NCI-H526 treated with DMSO at 0.1 percent for 48 hours (cell line): Measurements from ENCODE around the gene GPN3.
"Not testable (repeated sequence)": the region's sequence is repeated elsewhere in the genome, so short reads cannot be mapped to it uniquely, and the experiment has no call there.

ENCODE experiments used
- DNase-seq: peaks from one replicate; lab custom pipeline; 2025; lab: John Stamatoyannopoulos, UW

The GPN3 gene

DNA sequence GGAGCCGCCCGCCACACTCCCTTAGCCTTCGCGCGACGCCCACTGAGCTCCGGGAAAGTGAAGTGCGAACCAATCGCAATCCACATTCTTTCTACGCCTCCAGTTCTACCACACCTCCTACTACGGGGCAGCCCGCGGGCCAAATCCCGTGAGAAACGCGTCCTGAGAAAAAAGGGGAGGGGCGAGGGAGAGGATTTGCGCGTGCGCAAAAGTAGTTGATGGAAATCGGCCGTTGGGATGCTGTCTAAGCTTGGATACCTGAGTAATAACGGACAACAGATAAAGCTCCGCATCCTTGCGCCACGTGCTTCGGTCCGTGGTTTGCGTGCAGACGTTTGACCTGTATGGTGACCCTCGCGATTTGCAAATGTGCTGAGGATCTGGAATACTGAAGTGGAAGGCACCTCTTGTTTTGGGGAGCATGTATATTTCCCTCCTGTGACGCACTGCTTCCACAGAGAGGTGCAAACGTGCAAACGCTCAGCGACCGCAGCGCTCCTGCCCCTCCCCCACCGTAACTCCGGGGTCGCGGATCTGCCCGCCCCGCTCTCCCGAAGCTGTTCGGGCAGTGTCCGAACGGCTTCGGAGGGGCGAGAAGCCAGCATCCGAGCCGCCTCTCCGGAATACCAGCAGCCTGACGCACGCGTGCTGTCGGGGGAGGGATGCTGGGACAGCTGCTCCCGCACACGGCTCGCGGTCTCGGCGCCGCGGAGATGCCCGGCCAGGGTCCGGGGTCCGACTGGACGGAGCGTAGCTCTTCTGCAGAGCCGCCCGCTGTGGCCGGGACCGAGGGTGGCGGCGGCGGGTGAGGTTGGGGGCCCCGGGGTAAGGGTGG lies at the start of gene GPN3, which contains the start of gene FAM216A:
Gene GPN3, minus strand, starts transcription at position 44 of the 835 bp plus-strand sequence. CDS start 54 bp downstream, outside the sequence.
Gene FAM216A, plus strand, starts transcription at position 632 of the 835 bp plus-strand sequence. Its CDS starts 31 bp downstream, at position 663.
- peak; percentile 99 for DNase-seq

DNA sequence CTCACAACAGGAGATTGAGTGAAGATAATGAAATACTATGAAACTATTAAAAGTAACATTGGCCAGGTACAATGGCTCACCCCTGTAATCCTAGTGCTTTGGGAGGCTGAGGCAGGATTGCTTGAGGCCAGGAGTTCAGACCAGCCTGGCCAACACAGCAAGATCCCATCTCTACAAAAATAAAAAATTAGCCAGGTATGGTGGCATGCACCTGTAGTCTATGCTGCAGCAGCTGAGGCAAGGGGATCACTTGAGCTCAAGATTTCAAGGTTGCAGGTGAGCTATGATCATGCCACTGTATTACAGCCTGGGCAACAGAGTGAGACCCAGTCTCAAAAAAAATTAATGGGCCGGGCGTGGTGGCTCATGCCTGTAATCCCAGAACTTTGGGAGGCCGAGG lies 48.9 kb upstream of the GPN3 start:
- DNase-seq, result no peak

DNA sequence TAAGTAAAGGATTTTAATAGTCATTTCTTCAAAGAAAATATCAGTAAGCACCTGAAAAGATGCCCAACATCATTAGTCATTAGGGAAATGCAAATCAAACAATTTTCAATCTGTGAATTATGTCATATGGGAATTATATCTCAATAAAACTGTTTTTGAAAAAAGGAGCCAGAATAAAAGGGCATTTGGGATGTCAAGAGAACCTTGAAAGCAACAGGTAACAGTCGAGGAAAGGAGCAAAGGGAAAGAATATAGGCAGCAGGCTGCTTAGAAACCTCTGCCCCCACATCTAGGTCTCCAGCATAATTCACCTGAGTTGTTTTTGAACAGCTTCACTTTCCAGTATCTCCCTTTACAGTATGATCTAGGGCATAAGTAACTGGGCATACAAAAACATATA lies 46.3 kb upstream of the GPN3 start:
- no peak for DNase-seq

DNA sequence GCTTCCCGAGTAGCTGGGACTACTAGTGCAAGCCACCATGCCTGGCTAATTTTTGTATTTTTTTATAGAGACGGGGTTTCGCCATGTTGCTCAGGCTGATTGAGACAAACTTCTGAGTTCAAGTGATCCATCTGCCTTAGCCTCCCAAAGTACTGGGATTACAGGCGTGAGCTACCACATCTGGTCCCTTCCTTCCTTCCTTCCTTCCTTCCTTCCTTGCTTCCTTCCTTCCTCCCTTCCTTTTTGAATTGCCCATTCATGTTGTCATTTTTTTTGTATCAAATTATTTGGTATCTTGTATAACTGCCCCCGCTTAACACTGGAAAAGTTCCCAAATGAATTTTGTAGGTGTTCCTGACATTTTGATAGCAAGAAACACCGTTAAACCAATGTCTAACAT lies 45.8 kb upstream of the GPN3 start:
- DNase-seq, result no peak

DNA sequence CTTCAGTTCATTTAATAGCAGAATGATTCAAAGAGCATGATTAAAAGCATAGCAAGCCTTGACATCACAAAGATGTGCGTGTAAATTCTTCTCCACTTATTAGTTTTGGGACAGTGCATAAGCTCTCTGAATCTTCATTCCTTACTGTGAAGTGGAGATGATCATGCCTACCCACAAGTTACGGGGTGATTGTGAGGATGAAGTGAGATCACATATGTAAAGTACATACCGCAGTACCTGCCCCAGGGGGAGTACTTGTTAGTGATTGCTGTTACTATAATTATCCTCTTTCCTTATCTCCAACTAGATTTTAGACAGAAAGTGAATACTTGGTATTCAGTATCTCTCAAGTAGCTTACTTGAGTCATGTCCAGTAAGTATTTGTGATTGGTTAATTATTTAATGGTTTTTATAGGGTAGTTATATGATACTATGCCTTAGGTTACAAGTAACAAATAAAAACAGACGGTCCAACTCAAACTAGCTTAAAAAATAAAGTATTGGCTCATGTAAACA lies 40.1 kb upstream of the GPN3 start:
- no peak for DNase-seq

DNA sequence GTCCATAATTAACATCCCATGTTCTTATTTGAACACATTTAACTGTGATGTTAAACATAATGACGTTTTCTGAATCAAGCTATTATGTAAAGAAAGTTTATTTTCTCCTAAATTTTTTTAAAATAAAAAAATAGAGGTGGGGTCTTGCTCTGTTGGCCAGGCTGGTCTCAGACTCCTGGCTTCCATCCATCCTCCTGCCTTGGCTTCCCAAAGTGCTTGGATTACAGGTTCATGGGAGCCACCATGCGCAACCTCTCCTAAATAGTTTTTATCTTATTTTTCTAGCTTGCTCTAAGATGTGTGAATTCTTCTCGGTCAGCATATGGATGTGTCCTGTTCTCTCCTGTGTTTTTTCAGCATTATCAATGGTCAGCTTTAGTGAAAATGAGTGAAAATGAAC lies 37.3 kb upstream of the GPN3 start:
- no peak for DNase-seq

DNA sequence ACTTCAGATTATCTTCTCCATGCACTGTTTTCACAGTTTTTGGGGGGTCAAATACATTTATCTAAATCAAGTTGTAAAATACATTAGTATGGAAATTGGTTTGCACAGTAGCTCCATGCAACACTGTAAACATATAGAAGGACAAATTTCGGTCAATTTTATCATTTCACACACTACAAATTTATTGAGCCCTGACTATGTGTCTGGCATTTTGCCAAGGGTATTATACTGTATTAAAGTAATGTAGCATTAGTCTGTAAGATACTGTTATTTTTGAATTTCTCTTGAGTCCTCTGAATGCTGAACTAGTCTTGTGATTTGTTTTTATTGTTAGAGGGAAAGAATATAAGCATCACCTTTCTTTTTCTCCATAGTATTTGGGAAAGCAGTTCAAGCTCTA lies 35.4 kb upstream of the GPN3 start:
- DNase-seq, result no peak

DNA sequence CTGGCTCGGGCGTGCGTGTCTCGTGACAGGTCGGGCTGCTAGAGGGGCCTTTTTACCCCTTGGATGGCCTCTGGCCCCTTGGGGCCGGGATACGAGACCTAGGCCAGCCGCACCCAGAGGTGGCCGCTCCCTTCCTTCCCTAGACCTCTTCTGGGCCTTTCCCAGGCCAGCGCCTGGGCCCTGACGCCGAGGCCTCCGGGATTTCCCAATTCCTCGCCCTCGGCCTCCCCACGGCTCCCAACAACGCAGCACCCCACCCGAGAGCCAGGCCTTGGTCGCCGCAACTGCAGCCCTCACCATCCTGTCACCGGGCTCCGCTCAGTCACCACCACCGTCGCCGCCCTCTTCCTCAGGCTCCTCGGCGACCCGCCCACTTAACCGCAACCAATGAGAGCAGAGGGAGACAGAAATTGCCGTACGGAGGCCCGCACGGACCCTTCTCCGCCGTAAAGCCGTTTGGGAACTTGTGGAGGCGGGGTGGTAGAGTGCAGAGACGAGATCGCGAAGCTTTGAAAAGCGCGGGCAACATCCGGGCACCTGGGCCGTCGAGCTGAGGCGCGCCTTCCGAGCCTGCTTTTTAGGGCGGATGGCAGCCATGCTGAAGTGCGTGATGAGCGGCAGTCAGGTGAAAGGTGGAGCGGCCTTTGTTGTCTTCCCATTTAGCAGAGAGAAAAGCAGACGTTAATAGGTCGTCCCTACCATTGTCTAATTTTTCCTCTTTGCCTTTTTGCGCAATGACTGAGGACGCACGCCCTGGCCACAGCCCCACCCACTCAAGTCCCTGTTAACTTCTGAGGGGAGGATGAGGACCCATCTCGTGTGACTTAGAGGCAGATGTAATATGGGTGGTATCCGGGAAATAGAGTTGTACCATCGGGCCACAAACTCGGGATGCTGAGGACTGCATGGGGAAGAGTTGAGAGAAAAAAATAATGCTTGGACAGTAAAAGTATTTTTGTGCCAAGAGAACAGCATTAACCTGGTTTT lies 34.0 kb upstream of the GPN3 start, which contains the start of the genes RAD9B and VPS29:
Gene RAD9B, plus strand, starts transcription at position 580 of the 987 bp plus-strand sequence. Its CDS starts 7 bp downstream, at position 587.
Gene VPS29, minus strand, starts transcription at position 360 of the 987 bp plus-strand sequence. Its CDS starts 60 bp downstream, at position 300.
- DNase-seq, result peak; percentile 94

DNA sequence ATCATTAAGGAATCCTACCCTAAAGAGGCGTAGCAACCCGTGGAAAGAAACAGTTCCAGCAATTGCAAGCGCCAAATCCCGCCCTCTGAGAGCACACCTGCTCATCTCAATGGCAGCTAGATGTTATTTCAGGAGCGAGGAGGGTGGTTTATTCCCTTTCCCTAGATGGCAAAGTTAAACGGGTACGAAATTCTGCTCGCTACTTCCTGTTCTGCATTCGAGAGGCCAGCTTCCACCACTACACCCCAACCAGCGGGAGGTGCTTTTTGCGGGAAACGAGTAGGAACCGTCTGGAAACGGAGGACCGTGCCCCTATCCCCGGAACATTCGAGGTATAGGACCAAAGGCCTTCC lies 33.3 kb upstream of the GPN3 start:
- peak; percentile 52 for DNase-seq

DNA sequence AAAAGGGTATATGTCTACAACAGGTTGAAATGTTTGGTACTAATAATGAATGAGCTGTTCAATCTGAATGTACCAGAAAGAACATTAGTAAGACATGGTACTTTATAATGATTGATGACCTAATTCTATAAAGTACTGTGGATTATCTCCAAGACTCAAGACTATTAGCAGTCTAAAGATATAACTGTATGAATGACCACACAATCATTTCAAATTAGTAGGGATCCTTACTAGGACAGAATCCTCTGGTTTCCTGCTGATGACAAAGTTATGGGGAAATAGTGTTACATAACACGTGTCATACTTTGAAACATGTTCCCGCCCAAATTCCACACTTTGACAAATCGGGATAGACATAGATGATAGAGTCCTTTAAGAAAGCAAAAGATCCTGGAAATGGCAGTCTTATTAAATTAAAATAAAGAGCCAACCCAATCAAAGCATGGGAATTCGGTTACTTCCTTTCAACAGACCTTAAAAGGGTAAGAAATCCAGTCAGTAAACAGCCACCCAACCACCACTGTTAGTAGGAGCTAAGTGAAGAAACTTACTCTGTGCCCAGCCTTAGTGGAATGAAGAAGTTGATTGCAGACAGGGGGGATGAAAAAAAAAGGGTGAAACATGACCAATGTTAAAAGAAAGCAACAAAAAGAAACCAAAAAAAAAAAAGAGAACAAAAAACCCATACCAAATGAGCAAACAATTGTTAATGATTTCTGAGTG lies 31.1 kb upstream of the GPN3 start:
- DNase-seq, result no peak

DNA sequence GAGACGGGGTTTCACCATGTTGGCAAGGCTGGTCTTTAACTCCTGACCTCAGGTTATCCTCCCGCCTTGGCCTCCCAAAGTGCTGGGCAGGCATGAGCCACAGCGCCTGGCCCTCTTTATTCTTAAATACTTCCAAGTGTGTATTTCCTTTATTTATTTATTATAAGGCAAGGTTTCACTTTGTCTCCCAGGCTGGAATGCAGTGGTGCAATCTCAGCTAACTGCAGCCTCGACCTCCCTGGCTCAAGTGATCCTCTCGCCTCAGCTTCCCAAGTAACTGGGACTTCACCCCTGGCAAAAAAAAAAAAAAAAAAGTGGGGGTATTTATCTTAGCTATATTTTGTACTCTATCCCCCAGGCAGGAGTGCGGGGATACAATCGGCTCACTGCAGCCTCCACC lies 7.4 kb upstream of the GPN3 start:
- no peak for DNase-seq

DNA sequence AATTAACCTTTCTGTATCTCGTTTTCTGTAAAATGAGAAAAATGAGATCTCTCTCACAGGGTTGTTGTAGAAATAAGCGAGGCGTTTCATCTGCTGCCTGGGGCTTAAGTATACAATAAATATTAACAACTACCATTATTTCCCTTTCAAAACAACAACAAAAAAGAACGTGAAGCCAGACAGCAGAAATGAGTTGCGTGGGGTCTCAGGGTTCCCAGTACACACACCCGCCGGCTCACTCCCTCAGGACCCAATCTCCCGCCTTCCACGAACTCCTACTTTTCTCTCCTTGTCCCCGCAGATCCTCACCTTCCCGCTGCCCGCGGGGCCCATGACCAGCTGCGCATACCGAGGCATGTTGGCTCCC lies 227 bp downstream of the GPN3 start:
- no peak for DNase-seq

DNA sequence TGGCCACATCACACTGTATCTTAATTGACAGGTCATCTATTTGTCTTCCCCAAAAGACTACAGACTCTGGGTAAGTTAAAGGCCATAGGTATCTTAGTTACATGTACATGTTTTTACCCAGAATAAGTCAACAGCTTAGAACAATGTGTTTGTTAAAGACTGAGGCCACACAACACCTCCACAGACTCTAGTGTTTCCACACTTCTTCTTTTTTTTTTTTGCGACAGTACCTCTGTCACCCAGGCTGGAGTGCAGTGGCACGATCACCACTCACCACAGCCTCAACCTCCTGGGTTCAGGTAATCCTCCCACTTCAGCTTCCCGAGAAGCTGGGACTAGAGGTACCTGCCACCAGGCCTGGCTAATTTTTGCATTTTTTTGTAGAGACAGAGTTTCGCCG lies 1.3 kb downstream of the GPN3 start:
- no peak for DNase-seq

DNA sequence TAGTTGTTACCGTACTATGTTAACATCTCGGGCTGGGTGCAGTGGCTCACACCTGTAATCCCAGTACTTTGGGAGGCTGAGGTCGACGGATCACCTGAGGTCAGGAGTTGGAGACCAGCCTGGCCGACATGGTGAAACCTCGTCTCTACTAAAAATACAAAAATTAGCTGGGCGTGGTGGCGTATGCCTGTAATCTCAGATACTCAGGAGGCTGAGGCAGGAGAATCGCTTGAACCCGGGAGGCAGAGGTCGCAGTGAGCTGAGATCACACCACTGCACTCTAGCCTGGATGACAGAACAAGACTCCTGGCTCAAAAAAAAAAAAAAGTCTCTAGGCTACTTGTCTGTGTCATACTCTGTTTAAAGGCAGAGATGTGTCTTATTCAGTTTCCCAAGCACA lies 2.3 kb downstream of the GPN3 start:
- not testable (repeated sequence) for DNase-seq

DNA sequence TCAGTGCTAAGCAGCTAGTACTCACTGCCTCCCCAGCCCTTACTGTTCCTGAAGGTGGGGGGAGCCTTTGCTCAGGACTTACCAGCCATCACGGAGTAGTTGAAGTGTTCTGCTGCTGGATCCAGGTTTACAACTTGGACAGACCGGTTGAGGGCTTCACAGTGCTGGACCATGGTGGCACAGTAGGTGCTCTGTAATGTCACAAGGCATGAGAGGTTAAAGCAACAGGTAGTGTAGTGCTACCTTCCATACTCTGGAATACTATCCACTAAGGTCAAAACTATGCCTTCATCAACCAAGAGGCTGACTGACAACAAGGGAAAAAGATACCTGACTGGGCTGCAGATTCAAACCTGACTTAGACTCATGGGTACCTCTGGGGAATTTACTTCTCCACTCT lies 3.0 kb downstream of the GPN3 start:
- DNase-seq, result no peak

DNA sequence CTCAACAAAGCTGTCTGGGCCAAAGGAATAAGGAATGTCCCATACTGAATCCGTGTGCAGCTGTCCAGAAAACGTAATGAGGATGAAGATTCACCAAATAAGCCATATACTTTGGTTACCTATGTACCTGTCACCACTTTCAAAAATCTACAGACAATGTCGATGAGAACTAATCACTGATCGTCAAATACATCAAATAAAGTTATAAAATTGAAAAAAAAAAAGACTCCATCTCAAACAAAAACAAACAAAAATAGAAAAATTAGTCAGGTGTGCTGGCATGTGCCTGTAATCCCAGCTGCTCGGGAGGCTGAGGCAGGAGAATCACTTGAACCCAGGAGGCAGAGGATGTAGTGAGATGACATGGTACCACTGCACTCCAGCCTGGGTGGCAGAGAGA lies 6.9 kb downstream of the GPN3 start:
- not testable (repeated sequence) for DNase-seq

DNA sequence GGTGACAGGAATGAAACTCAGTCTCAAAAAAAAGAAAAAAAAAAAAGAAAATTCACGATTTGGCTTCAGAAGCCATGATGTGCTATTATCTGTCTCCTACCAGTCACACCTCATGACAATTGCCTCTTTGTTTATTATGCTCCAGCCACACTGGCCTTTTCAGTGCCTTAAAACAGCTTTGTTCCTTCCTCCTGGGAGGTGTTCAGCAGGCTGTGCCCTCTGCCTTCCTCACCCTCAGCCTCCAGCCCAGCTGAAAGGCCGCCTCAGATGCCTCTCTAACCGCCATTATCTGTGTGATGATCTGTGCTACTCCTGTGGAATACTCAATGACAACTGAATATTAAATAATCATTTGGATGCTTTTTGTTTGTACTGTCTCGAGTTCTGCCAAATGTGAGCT lies 9.3 kb downstream of the GPN3 start:
- no peak for DNase-seq

DNA sequence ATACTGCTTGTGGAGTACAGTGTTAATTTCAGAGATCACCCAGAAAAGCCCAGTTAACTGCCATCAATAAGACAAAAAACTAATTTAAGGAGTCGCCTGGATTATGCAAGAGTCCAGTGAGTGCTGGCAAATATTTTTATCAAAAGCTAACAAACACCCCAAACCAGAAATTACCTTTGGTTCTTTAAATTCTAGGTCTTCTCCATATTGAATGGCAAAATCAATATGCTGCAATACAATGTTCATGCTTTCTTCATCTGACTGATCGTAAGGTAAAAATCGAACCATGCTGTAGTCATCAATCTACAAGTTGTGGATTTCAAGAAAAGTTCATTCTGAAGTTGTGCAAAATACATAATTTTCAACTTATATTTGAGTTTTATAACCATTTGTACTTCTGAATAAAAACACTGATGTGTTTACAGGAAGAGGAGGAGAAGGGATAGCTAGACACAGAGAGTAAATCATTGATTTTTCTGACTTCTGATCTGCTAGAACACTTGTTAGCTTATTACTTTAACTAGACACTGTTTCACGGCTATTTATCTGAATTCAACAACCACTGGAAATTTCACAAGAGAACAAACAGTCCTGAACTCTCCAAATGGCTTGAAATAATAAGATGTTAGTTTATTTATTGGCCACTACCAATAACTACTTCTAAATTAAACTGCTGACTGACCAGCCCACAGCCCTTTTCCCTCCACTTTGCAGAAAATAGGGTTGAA lies 14.3 kb downstream of the GPN3 start:
- DNase-seq, result no peak

DNA sequence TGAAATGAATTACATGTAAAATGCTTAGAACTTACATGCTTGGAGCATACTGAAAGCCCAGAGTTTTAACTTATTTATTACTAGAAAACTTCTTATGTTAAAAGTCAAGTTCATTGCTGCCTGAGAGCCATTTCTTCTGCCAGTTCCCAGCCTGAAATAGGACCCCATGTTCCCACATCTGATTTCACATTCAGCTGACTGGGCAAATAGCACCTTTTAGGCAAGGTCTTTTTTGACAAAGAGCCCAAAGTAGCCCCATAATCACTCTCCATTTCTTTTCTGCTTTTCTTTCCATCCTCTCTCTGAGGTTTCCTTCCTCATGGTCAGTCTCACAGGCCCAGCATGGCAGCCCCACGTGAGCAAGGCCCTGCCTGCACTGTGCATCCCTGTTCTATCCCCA lies 16.8 kb downstream of the GPN3 start:
- no peak for DNase-seq

DNA sequence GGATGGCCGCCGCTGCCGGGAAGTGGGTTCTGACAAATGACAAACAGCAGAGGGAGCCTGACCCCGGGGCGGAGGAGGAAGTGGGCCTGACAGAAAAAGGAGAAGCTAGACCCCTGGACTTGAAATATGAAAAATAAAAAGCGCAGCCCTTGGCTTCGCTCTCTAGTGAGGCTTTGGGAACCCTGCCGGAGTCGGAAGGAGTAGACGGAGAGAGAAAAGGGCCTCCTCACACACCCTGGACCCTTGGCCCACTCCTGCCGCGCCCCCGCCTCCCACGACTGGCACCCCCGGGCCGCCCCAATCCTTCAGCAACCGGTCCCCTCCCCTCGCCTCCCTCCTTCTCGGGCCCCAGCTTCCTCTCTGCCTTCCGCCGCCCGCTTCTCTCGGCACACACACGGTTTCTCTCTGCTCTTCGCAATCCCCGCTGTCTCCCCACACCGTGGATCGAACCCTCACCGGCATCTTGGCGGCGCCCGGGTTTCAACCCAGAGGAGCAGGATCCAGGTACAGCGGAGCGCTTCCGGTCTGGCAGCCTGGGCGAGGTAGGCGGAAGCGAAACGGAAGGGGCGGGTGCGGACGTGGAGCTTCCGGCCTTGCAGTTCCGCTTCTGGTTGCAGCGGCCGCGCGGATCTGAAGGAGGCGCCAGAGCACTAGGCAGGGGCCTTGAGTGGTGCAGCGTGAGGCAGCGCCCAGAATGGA lies 18.1 kb downstream of the GPN3 start, which contains the start of gene ARPC3:
Gene ARPC3, minus strand, starts transcription at position 539 of the 699 bp plus-strand sequence. Its CDS starts 77 bp downstream, at position 462.
- DNase-seq, result peak; percentile 90
